Measurements from ENCODE around the gene THAP12.

THAP12 gene

DNA sequence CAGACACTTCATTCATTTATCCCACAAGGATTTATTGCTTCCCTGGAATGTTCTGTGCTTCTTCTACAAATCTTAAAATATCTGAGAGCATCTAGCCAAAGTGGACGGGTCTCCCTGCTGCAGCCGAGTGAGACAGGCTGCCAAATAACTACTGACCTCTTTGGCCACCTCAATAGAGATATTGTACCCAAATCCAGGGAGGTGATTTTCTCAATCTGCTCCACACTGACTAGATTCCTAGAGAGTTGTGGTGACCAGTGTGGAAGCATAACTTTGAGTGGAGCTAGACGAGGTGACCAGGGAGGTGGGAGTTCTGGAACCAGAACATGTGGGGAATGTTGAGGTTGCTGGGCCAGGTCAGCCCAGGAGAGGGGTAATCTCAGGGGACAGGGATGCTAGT is 77.5 kb downstream of the THAP12 start:
- DNase-seq: no peak

DNA sequence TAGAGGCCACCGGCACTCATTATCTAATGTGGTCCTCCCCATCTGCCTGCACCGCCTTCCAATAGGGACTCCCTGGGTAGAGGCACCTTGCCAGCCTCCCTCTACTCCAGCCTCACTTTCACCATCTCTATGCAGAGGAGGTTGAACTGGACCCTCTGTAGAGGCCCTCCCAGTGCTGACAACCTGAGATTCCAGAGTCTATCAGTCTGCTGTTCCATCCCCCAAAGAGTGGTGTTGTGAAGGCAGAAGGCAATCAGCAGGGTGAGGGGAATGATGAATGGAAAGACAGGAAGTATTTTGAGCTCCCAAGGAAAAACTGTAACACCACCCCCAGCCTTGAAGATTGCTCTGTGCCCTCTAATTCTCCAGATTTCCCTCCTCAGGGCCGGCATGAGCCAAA is 77.9 kb downstream of the THAP12 start:
- no peak for DNase-seq

Measured in right kidney (tissue), 1 donor.